ENCODE data around the gene PSMD13.

GRCh38 chr11:211741-212140 is 25.0 kb upstream of the PSMD13 start:
- TF ChIP-seq, protein P1, sequence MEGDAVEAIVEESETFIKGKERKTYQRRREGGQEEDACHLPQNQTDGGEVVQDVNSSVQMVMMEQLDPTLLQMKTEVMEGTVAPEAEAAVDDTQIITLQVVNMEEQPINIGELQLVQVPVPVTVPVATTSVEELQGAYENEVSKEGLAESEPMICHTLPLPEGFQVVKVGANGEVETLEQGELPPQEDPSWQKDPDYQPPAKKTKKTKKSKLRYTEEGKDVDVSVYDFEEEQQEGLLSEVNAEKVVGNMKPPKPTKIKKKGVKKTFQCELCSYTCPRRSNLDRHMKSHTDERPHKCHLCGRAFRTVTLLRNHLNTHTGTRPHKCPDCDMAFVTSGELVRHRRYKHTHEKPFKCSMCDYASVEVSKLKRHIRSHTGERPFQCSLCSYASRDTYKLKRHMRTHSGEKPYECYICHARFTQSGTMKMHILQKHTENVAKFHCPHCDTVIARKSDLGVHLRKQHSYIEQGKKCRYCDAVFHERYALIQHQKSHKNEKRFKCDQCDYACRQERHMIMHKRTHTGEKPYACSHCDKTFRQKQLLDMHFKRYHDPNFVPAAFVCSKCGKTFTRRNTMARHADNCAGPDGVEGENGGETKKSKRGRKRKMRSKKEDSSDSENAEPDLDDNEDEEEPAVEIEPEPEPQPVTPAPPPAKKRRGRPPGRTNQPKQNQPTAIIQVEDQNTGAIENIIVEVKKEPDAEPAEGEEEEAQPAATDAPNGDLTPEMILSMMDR (conservative IDR thresholded peaks at IDR 0.05), result no peak
- TF ChIP-seq ZFX (IDR thresholded peaks at IDR 0.05), result no peak

Data from C4-2B (cell line).